OCI-LY7 (cell line): ENCODE measurements around the gene COBLL1. TPM values are rescaled to one million over a fixed set of nuclear protein-coding genes. Genes with fewer than 3 reads are reported as not detected.

Source experiments
- BruUV-seq: library from RNA; stranded (reverse); fragments of 400-500 nt; replicated peaks from 2 replicates; lab custom pipeline; 2021; lab: Mats Ljungman, UMichigan
- CTCF ChIA-PET: fragments of 300-600 bp; sonication (Branson Sonifier 250); formaldehyde crosslinking; loops from one replicate; lab custom pipeline; 2022; ENCODE audit warnings: antibody characterized with exemption; ENCODE audit not compliant: unreplicated experiment; lab: Charles Lee
- POLR2A ChIA-PET: fragments of 300-600 bp; sonication (Branson Sonifier 250); formaldehyde crosslinking; loops from one replicate; lab custom pipeline; 2022; ENCODE audit warnings: antibody characterized with exemption; lab: Charles Lee
- DNase-seq: peaks from one replicate; pipeline ENCODE4 v3.0.0-alpha.2; 2015; ENCODE audit warnings: low spot score
- H2AFZ ChIP-seq: fragments of 200-600 bp; sonication (generic), shearing (Covaris generic); 2 replicates; pipeline ENCODE4 v1.6.1; 2014; ENCODE audit warnings: mild to moderate bottlenecking, antibody characterized with exemption, low read length, moderate library complexity
- H3K27ac ChIP-seq: fragments of 200-600 bp; sonication (generic); 2 replicates; pipeline ENCODE4 v1.5.1; 2014; ENCODE audit warnings: mixed run types, low read depth, mild to moderate bottlenecking, moderate library complexity, low read length, inconsistent platforms; ENCODE audit not compliant: poor library complexity, severe bottlenecking
- H3K36me3 ChIP-seq: fragments of 200-600 bp; sonication (generic); 2 replicates; pipeline ENCODE4 v1.6.1; 2014; ENCODE audit warnings: mild to moderate bottlenecking, antibody characterized with exemption, low read length, moderate library complexity, mixed read lengths; ENCODE audit not compliant: insufficient read depth
- H3K4me1 ChIP-seq: fragments of 200-600 bp; sonication (generic); 2 replicates; pipeline ENCODE4 v1.5.1; 2014; ENCODE audit warnings: mild to moderate bottlenecking, low read length; ENCODE audit not compliant: insufficient read depth, poor library complexity, severe bottlenecking
- H3K4me2 ChIP-seq: fragments of 200-600 bp; sonication (generic); 2 replicates; pipeline ENCODE4 v1.6.1; 2014; ENCODE audit warnings: mild to moderate bottlenecking, low read length
- H3K4me3 ChIP-seq: fragments of 200-600 bp; sonication (generic); 2 replicates; pipeline ENCODE4 v1.5.1; 2014; ENCODE audit warnings: mild to moderate bottlenecking, low read depth, low read length; ENCODE audit not compliant: poor library complexity, severe bottlenecking
- H3K79me2 ChIP-seq: fragments of 200-600 bp; sonication (generic); 2 replicates; pipeline ENCODE4 v1.6.1; 2016; ENCODE audit warnings: low read depth, mild to moderate bottlenecking, low read length, moderate library complexity, mixed read lengths; ENCODE audit not compliant: insufficient read depth
- H3K9me2 ChIP-seq: fragments of 200-600 bp; sonication (generic); 2 replicates; pipeline ENCODE4 v1.6.1; 2016; ENCODE audit warnings: mild to moderate bottlenecking, low read length, mixed read lengths; ENCODE audit not compliant: insufficient read depth
- H3K9me3 ChIP-seq: fragments of 200-600 bp; sonication (generic); 2 replicates; pipeline ENCODE4 v1.6.1; 2014; ENCODE audit warnings: mild to moderate bottlenecking, mixed run types, low read length, mixed read lengths
- H4K20me1 ChIP-seq: fragments of 200-600 bp; sonication (generic); 2 replicates; pipeline ENCODE4 v1.6.1; 2014; ENCODE audit warnings: mild to moderate bottlenecking, antibody characterized with exemption, low read length, moderate library complexity, mixed read lengths; ENCODE audit not compliant: insufficient read depth
- CTCF ChIP-seq: fragments of 200-600 bp; sonication (generic); conservative IDR thresholded peaks from 2 replicates; pipeline ENCODE4 v1.5.1; 2014; ENCODE audit warnings: mild to moderate bottlenecking, antibody characterized with exemption, low read length, moderate library complexity, mixed read lengths
- EZH2phosphoT487 ChIP-seq: fragments of 200-600 bp; sonication (generic); IDR thresholded peaks from 2 replicates; pipeline ENCODE4 v1.6.1; 2018; ENCODE audit warnings: low read depth, borderline replicate concordance, mild to moderate bottlenecking, mixed run types, antibody characterized with exemption, low read length, moderate library complexity, mixed read lengths
- intact Hi-C: fragments of 100-400 bp; cut with micrococcal nuclease; formaldehyde crosslinking; loops from one replicate; pipeline ENCODE4 v1.10.0; 2022; ENCODE audit not compliant: unreplicated experiment
- total RNA-seq, 2 experiments: library from RNA; depleted of rRNA in 1 of 2; stranded (reverse); fragments of >200 nt in 1 of 2; shearing (Covaris generic) in 1 of 2; gene quantifications; 2 replicates each; pipeline ENCODE4 v1.2.3, GENCODE V29; 2014 to 2022

COBLL1 gene
- total RNA-seq, 2 experiments from 2014 or later: 0.79 to 40.7 TPM

DNA sequence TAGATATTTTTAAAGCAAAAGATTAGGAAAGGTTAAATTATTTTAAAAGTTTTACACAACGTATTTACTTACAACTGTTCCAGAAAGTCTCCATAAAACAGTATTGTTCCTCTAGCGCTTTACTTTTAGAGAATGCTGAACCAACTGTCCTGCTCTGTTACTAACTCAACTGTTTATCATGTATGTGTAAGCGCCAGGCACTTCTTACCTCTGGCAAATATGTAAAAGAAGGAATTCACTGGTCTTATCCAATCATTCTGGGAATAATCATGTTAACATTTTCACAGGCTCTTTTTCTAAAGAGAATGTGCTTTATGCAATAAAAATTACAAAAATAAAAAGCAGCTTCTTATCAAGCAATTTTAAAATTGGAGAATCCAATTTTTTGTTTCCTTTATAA is 68.0 kb downstream of the COBLL1 start:
- ChIA-PET CTCF (no interaction called here), POLR2A (interaction anchor here (0.8 to 2.9 kb wide), 5 partner anchors 10 to 129 kb away, joined by 3 to 11 read pairs (median 3); no protein-coding TSS in a partner anchor)
- Histone ChIP-seq H3K27ac (no peak overlapping the region), H2AFZ (no peak overlapping the region), H3K4me1 (no peaks in the 10 kb centered on the region), H3K79me2 (no peaks in the 10 kb centered on the region), H3K9me3 (no peaks in the 10 kb centered on the region), H3K9me2 (no peaks in the 10 kb centered on the region), H3K36me3 (no peaks in the 10 kb centered on the region), H4K20me1 (no peaks in the 10 kb centered on the region), H3K4me2 (no peak overlapping the region), H3K4me3 (no peak overlapping the region)
- no TSS peak for BruUV-seq
- TF ChIP-seq EZH2phosphoT487 (no peak), CTCF (no peak)
- intact Hi-C loops: no loop called here
- DNase-seq: no peak

- intact Hi-C loops: no loop called here
Observed at GRCh38 chr2:164773091-164773490, 68.5 kb downstream of the COBLL1 start.

More at GRCh38 chr2:164773091-164773490, 68.5 kb downstream of the COBLL1 start:
- no TSS peak for BruUV-seq
- POLR2A ChIA-PET: interaction anchor here (1.1 to 3.2 kb wide), 6 partner anchors 9 to 107 kb away, joined by 3 to 11 read pairs (median 4); partner anchors contain the start of gene COBLL1
- H3K79me2 ChIP-seq: no peaks in the 10 kb centered on the region
- no peak overlapping the region for H3K4me3 ChIP-seq
- TF ChIP-seq EZH2phosphoT487 (no peak), CTCF (no peak)
- H4K20me1 ChIP-seq: no peaks in the 10 kb centered on the region
- H3K27ac ChIP-seq: no peak overlapping the region
- H3K9me2 ChIP-seq: no peaks in the 10 kb centered on the region
- H3K9me3 ChIP-seq: no peaks in the 10 kb centered on the region
- no peak for DNase-seq
- H2AFZ ChIP-seq: no peak overlapping the region
- H3K36me3 ChIP-seq: no peaks in the 10 kb centered on the region
- no peaks in the 10 kb centered on the region for H3K4me1 ChIP-seq
- CTCF ChIA-PET: no interaction called here
- no peak overlapping the region for H3K4me2 ChIP-seq
